ENCODE measurements around the gene P2RX3. TPM values are rescaled to one million over a fixed set of nuclear protein-coding genes. Genes with fewer than 3 reads are reported as not detected.

The P2RX3 gene
- total and polyA plus RNA-seq, 2 of the 8 experiments (the other 6 are each of a cell fraction or from before 2014, with no cell fraction given), result 0.45 to 0.47 TPM

- Histone ChIP-seq H3K18ac (ENCODE audit: extremely low read depth, low read length) (no peak overlapping the region), H3K27ac (ENCODE audit: low read depth, low read length) (no peak overlapping the region), H4K20me1 (replicated peaks in 1 of 2; ENCODE audit: control insufficient read depth in 1 of 2, insufficient read depth in 2 of 2, low read length in 2 of 2) (peaks cover 3 to 14% of the 10 kb centered on the region in 2 experiments), H3K14ac (ENCODE audit: insufficient read length) (no peak overlapping the region), H2BK120ac (replicated peaks; ENCODE audit: low read depth, low read length) (no peak overlapping the region), H4K91ac (replicated peaks; ENCODE audit: insufficient read length, low read length) (no peak overlapping the region), H2AFZ (ENCODE audit: low read length) (no peak overlapping the region), H4K5ac (ENCODE audit: insufficient read length, low read depth, low read length) (no peak overlapping the region), H3K79me2 (ENCODE audit: control insufficient read depth in 1 of 2, insufficient read depth in 2 of 2, low read length in 2 of 2) (peaks cover 0 to 54% of the 10 kb centered on the region in 2 experiments; a peak in 2 of 4 replicates), H2BK15ac (ENCODE audit: low read length) (no peak overlapping the region), H3K4ac (replicated peaks; ENCODE audit: insufficient read length, low read depth, low read length) (no peak overlapping the region), H3K4me1 (replicated peaks in 1 of 4; ENCODE audit: control insufficient read depth in 3 of 4, insufficient read depth in 4 of 4, low read length in 3 of 4) (peaks cover 10 to 30% (median 23%) of the 10 kb centered on the region in 4 experiments), H2AK5ac (ENCODE audit: low read depth, low read length) (no peak overlapping the region), H2BK5ac (ENCODE audit: low read depth, low read length) (no peak overlapping the region), H2BK20ac (ENCODE audit: low read length) (no peak overlapping the region), H3K27me3 (replicated peaks in 1 of 4; ENCODE audit: control insufficient read depth in 3 of 4, extremely low read depth in 1 of 4, insufficient read depth in 3 of 4, low read length in 3 of 4) (no peaks in the 10 kb centered on the region), H3K4me2 (ENCODE audit: insufficient read depth in 1 of 2, low read depth in 2 of 2, low read length in 2 of 2) (peak overlapping the region in 1 of 2 experiments; percentile 88; a peak in 1 of 4 replicates), H3K79me1 (ENCODE audit: low read depth, low read length) (peaks cover 26% of the 10 kb centered on the region), H3K56ac (replicated peaks; ENCODE audit: insufficient read length, low read depth, low read length) (no peak overlapping the region), H3K9me3 (ENCODE audit: insufficient read depth in 2 of 2, low read depth in 1 of 2, low read length in 1 of 2) (no peaks in the 10 kb centered on the region), H4K8ac (ENCODE audit: extremely low read depth, insufficient read depth, low read length) (0 out of 2 replicates have a peak overlapping the region, but pooled peaks have one; percentile 31), H3K4me3 (ENCODE audit: extremely low read depth in 1 of 4, insufficient read depth in 2 of 4, low read depth in 3 of 4, low read length in 4 of 4) (no peak overlapping the region), H3K9ac (replicated peaks in 1 of 4; ENCODE audit: extremely low read depth in 1 of 4, low read depth in 3 of 4, low read length in 3 of 4) (no peak overlapping the region), H3K36me3 (ENCODE audit: control insufficient read depth in 2 of 4, insufficient read depth in 4 of 4, low read length in 3 of 4) (peaks cover 9 to 68% (median 38%) of the 10 kb centered on the region in 4 experiments), H2BK12ac (ENCODE audit: low read depth, low read length) (0 out of 2 replicates have a peak overlapping the region, but pooled peaks have one; percentile 45), H3K23me2 (ENCODE audit: low read depth, low read length) (peaks cover 4% of the 10 kb centered on the region; the same call in 1 of the 2 replicates), H3K23ac (ENCODE audit: insufficient read length) (no peak overlapping the region)
- ChIA-PET POLR2A (ENCODE audit: partially characterized antibody) (interaction anchor here (2.3 to 45.7 kb wide), 4 partner anchors 2 to 32 kb away, joined by 6 to 1279 read pairs (median 644); partner anchors contain the start of genes P2RX3, SSRP1 and TNKS1BP1), CTCF (ENCODE audit: partially characterized antibody) (interaction anchor here (1.0 to 3.0 kb wide), 2 partner anchors 12 to 182 kb away, joined by 3 to 15 read pairs; no protein-coding TSS in a partner anchor)
- TF ChIP-seq KDM1A (IDR thresholded peaks at IDR 0.05; ENCODE audit: borderline replicate concordance, low read length) (no peak), E2F6 (IDR thresholded peaks at IDR 0.05) (no peak), SP2 (IDR thresholded peaks at IDR 0.05; ENCODE audit: low read length) (no peak), CEBPB (IDR thresholded peaks at IDR 0.05; ENCODE audit: low read depth, low read length) (no peak), SP4 (IDR thresholded peaks at IDR 0.05; ENCODE audit: low read length) (no peak), RXRA (IDR thresholded peaks at IDR 0.05; ENCODE audit: insufficient read depth, low read depth, low read length) (no peak), CBX8 (IDR thresholded peaks at IDR 0.05; ENCODE audit: borderline replicate concordance, low read depth, low read length) (no peak), BCL11A (IDR thresholded peaks at IDR 0.05; ENCODE audit: low read depth in 2 of 2, low read length in 2 of 2) (no peak), POLR2A (IDR thresholded peaks at IDR 0.05; ENCODE audit: control extremely low read depth in 1 of 2, low read depth in 2 of 2, low read length in 2 of 2) (no peak), RAD21 (IDR thresholded peaks at IDR 0.05 in 1 of 2, conservative IDR thresholded peaks at IDR 0.05 in 1 of 2; ENCODE audit: low read depth in 2 of 2, low read length in 2 of 2) (no peak)
- DNase-seq (ENCODE audit: low read depth in 1 of 2, low spot score in 2 of 2), result no peak
- FAIRE-seq, result no peak
- WGBS, 2 experiments (ENCODE audit: extremely low coverage in 1 of 2, insufficient coverage in 1 of 2, insufficient read length in 1 of 2, insufficient replicate concordance in 2 of 2, low coverage in 1 of 2, low lambda C conversion rate in 2 of 2, missing lambda C conversion rate in 1 of 2), result 87% methylated on average over 6 of the region's 6 CpGs; no CpG with 5 or more reads in 1 of the 2 experiments
These were observed 28.1 kb upstream of the P2RX3 start for GRCh38 chr11:57310091-57310490.

Data from H1 (cell line).